Trophoblast cell (in vitro differentiated cells and primary cell): ENCODE data around the gene CNTN4.

Source experiments
- DNase-seq, 2 donors: peaks; one replicate each; pipeline ENCODE4 v3.0.0-alpha.2; 2016
- H2AFZ ChIP-seq: 2 replicates; pipeline ENCODE4 v1.6.1; 2013; ENCODE audit warnings: low read length, moderate library complexity, mild to moderate bottlenecking; ENCODE audit not compliant: insufficient read depth, poor library complexity
- H2AK5ac ChIP-seq: 2 replicates; pipeline ENCODE4 v1.6.1; 2013; ENCODE audit warnings: mild to moderate bottlenecking, low read length
- H2BK120ac ChIP-seq: 2 replicates; pipeline ENCODE4 v1.6.1; 2013; ENCODE audit warnings: low read length, mild to moderate bottlenecking, moderate library complexity; ENCODE audit not compliant: insufficient read depth, poor library complexity
- H2BK12ac ChIP-seq: 2 replicates; pipeline ENCODE4 v1.6.1; 2013; ENCODE audit warnings: mild to moderate bottlenecking, low read length, moderate library complexity
- H2BK5ac ChIP-seq: 2 replicates; pipeline ENCODE4 v1.6.1; 2013; ENCODE audit warnings: low read length, low read depth, moderate library complexity, mild to moderate bottlenecking; ENCODE audit not compliant: poor library complexity
- H3K14ac ChIP-seq: 2 replicates; pipeline ENCODE4 v1.6.1; 2013; ENCODE audit warnings: mild to moderate bottlenecking, low read length
- H3K18ac ChIP-seq: 2 replicates; pipeline ENCODE4 v1.6.1; 2013; ENCODE audit warnings: mild to moderate bottlenecking, low read length
- H3K23ac ChIP-seq: 2 replicates; pipeline ENCODE4 v1.6.1; 2013; ENCODE audit warnings: low read length
- H3K27ac ChIP-seq: 2 replicates; pipeline ENCODE4 v1.5.1; 2013; ENCODE audit warnings: low read depth, mild to moderate bottlenecking, inconsistent platforms, low read length, moderate library complexity
- H3K27me3 ChIP-seq: 2 replicates; pipeline ENCODE4 v1.6.1; 2013; ENCODE audit warnings: inconsistent platforms, mild to moderate bottlenecking, low read length, moderate library complexity; ENCODE audit not compliant: insufficient read depth
- H3K36me3 ChIP-seq, 2 experiments: 1 replicate in 1 of 2; 2 replicates in 1 of 2; pipeline ENCODE4 v1.6.1; 2013; ENCODE audit warnings: low read length in 2 of 2, mild to moderate bottlenecking in 2 of 2, moderate library complexity in 1 of 2; ENCODE audit not compliant: insufficient read depth in 2 of 2, control insufficient read depth in 1 of 2
- H3K4ac ChIP-seq: 2 replicates; pipeline ENCODE4 v1.6.1; 2013; ENCODE audit warnings: low read depth, mild to moderate bottlenecking, low read length, moderate library complexity
- H3K4me1 ChIP-seq, 2 experiments: 1 replicate in 1 of 2; 2 replicates in 1 of 2; pipeline ENCODE4 v1.6.1; 2013; ENCODE audit warnings: low read length in 2 of 2, mild to moderate bottlenecking in 2 of 2, moderate library complexity in 1 of 2; ENCODE audit not compliant: insufficient read depth in 2 of 2, control insufficient read depth in 1 of 2
- H3K4me2 ChIP-seq: 2 replicates; pipeline ENCODE4 v1.6.1; 2013; ENCODE audit warnings: inconsistent platforms, mild to moderate bottlenecking, low read length, moderate library complexity
- H3K4me3 ChIP-seq: 2 replicates; pipeline ENCODE4 v1.5.1; 2013; ENCODE audit warnings: mild to moderate bottlenecking, low read depth, low read length, inconsistent platforms
- H3K79me1 ChIP-seq: one replicate; pipeline ENCODE4 v1.6.1; 2013; ENCODE audit warnings: low read length
- H3K79me2 ChIP-seq: 2 replicates; pipeline ENCODE4 v1.6.1; 2013; ENCODE audit warnings: low read length, mild to moderate bottlenecking; ENCODE audit not compliant: control insufficient read depth, insufficient read depth, poor library complexity
- H3K9ac ChIP-seq: 2 replicates; pipeline ENCODE4 v1.6.1; 2013; ENCODE audit warnings: mild to moderate bottlenecking, low read length
- H3K9me3 ChIP-seq: 2 replicates; pipeline ENCODE4 v1.6.1; 2013; ENCODE audit warnings: low read depth, mild to moderate bottlenecking, control low read depth, inconsistent platforms, low read length; ENCODE audit not compliant: insufficient read depth
- H4K12ac ChIP-seq: 2 replicates; pipeline ENCODE4 v1.6.1; 2013; ENCODE audit warnings: low read depth, mild to moderate bottlenecking, low read length, moderate library complexity
- H4K8ac ChIP-seq: 2 replicates; pipeline ENCODE4 v1.6.1; 2013; ENCODE audit warnings: low read depth, mild to moderate bottlenecking, low read length, moderate library complexity
- H4K91ac ChIP-seq: one replicate; pipeline ENCODE4 v1.6.1; 2013; ENCODE audit warnings: low read depth, mild to moderate bottlenecking, low read length, moderate library complexity
- WGBS: extraction: QIAGEN DNeasy Blood & Tissue Kit; methylation state at CpG from one replicate; pipeline ENCODE4 v1.1.7; 2013; ENCODE audit warnings: missing lambda C conversion rate; ENCODE audit not compliant: insufficient read length, insufficient coverage; ENCODE audit errors: extremely low coverage; 5-methylcytosine and 5-hydroxymethylcytosine counted together

The CNTN4 gene

GRCh38 chr3:3016226-3016625, 917.6 kb downstream of the CNTN4 start:
- Histone ChIP-seq H3K4me3 (no peak overlapping the region), H3K79me2 (no peaks in the 10 kb centered on the region), H2AK5ac (no peak overlapping the region), H3K9ac (no peak overlapping the region), H3K4me1 (no peaks in the 10 kb centered on the region), H3K4me2 (no peak overlapping the region), H2BK120ac (no peak overlapping the region), H2BK12ac (no peak overlapping the region), H4K8ac (no peak overlapping the region), H3K4ac (no peak overlapping the region), H3K36me3 (no peaks in the 10 kb centered on the region), H4K91ac (no peak overlapping the region), H2BK5ac (no peak overlapping the region), H4K12ac (no peak overlapping the region), H3K79me1 (no peaks in the 10 kb centered on the region), H3K27me3 (no peaks in the 10 kb centered on the region), H3K9me3 (no peaks in the 10 kb centered on the region), H3K14ac (no peak overlapping the region), H3K27ac (no peak overlapping the region), H3K23ac (no peak overlapping the region), H3K18ac (no peak overlapping the region), H2AFZ (no peak overlapping the region)
- DNase-seq, result no peak
- WGBS, result no CpG with 5 or more reads among the region's 4 CpGs

- Histone ChIP-seq H3K79me2 (no peaks in the 10 kb centered on the region), H3K4me3 (no peak overlapping the region), H3K4me1 (peaks cover 0 to 3% of the 10 kb centered on the region in 2 experiments), H3K9ac (no peak overlapping the region), H3K27ac (no peak overlapping the region), H2AK5ac (no peak overlapping the region), H3K9me3 (no peaks in the 10 kb centered on the region), H2BK5ac (no peak overlapping the region), H2BK120ac (no peak overlapping the region), H3K36me3 (no peaks in the 10 kb centered on the region), H3K23ac (no peak overlapping the region), H2AFZ (no peak overlapping the region), H4K91ac (no peak overlapping the region), H4K8ac (no peak overlapping the region), H3K79me1 (no peaks in the 10 kb centered on the region), H3K18ac (no peak overlapping the region), H3K4ac (no peak overlapping the region), H3K14ac (no peak overlapping the region), H3K27me3 (no peaks in the 10 kb centered on the region), H2BK12ac (no peak overlapping the region), H3K4me2 (no peak overlapping the region), H4K12ac (no peak overlapping the region)
- no peak for DNase-seq
- no CpG with 5 or more reads among the region's 7 CpGs for WGBS
Observed at GRCh38 chr3:3020209-3020608, 921.5 kb downstream of the CNTN4 start.

- no peak for DNase-seq
- Histone ChIP-seq H2AK5ac (no peak overlapping the region), H3K9me3 (no peaks in the 10 kb centered on the region), H3K79me1 (no peaks in the 10 kb centered on the region), H2BK12ac (no peak overlapping the region), H3K9ac (no peak overlapping the region), H4K8ac (no peak overlapping the region), H3K4me3 (no peak overlapping the region), H2AFZ (no peak overlapping the region), H3K4me1 (peaks cover 0 to 3% of the 10 kb centered on the region in 2 experiments), H2BK120ac (no peak overlapping the region), H3K27ac (no peak overlapping the region), H4K12ac (no peak overlapping the region), H3K18ac (no peak overlapping the region), H3K4me2 (no peak overlapping the region), H3K27me3 (no peaks in the 10 kb centered on the region), H3K79me2 (no peaks in the 10 kb centered on the region), H4K91ac (no peak overlapping the region), H3K4ac (no peak overlapping the region), H3K14ac (no peak overlapping the region), H3K23ac (no peak overlapping the region), H2BK5ac (no peak overlapping the region), H3K36me3 (no peaks in the 10 kb centered on the region)
- WGBS, result no CpG with 5 or more reads among the region's 7 CpGs
Observed at GRCh38 chr3:3023111-3023745, 924.6 kb downstream of the CNTN4 start.

- DNase-seq, result no peak
- Histone ChIP-seq H2BK12ac (no peak overlapping the region), H4K12ac (no peak overlapping the region), H3K4me1 (peaks cover 3 to 7% of the 10 kb centered on the region in 2 experiments), H2AK5ac (no peak overlapping the region), H2AFZ (no peak overlapping the region), H3K14ac (no peak overlapping the region), H3K9me3 (no peaks in the 10 kb centered on the region), H2BK5ac (no peak overlapping the region), H3K18ac (no peak overlapping the region), H3K27ac (no peak overlapping the region), H3K36me3 (no peaks in the 10 kb centered on the region), H4K8ac (no peak overlapping the region), H4K91ac (no peak overlapping the region), H2BK120ac (no peak overlapping the region), H3K79me1 (peaks cover 4% of the 10 kb centered on the region), H3K4me2 (no peak overlapping the region), H3K4me3 (no peak overlapping the region), H3K23ac (no peak overlapping the region), H3K79me2 (no peaks in the 10 kb centered on the region), H3K4ac (no peak overlapping the region), H3K9ac (no peak overlapping the region), H3K27me3 (no peaks in the 10 kb centered on the region)
- WGBS, result no CpG with 5 or more reads among the region's 5 CpGs
Observed at GRCh38 chr3:3027976-3028567, 929.4 kb downstream of the CNTN4 start.
